ENCODE results near the gene GUCD1.

DNA sequence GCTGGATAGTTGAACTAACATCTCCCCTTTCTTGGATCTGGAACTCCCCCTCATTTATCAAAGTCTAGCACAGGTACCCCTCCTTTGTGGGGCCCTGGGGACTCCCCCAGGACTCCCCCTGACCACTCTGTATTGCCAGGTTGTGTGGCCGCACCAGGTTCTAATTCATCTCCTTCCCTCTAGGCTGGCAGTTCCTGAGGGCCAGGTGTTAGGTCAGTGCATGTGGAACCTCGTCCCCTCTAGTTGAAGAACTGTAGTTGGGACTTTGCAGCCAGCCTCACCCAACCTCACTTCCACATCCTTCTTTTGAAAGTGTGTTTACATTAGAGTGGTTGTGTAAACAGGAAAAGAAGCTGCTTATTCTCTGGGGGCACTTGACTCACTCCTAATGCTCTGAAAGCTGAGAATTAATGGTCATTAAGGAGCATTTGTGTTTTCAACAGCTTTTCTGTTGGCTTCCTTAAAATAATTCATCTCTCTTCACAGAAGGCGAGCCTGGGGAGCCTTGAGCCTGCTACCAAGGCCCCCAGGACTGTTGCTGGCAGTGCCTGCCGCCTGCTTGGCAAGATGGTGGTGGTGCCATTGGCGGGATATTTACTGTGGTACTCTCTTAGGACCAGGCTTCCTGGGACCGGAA is 48.0 kb downstream of the GUCD1 start:
- TF ChIP-seq, protein P1, sequence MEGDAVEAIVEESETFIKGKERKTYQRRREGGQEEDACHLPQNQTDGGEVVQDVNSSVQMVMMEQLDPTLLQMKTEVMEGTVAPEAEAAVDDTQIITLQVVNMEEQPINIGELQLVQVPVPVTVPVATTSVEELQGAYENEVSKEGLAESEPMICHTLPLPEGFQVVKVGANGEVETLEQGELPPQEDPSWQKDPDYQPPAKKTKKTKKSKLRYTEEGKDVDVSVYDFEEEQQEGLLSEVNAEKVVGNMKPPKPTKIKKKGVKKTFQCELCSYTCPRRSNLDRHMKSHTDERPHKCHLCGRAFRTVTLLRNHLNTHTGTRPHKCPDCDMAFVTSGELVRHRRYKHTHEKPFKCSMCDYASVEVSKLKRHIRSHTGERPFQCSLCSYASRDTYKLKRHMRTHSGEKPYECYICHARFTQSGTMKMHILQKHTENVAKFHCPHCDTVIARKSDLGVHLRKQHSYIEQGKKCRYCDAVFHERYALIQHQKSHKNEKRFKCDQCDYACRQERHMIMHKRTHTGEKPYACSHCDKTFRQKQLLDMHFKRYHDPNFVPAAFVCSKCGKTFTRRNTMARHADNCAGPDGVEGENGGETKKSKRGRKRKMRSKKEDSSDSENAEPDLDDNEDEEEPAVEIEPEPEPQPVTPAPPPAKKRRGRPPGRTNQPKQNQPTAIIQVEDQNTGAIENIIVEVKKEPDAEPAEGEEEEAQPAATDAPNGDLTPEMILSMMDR (conservative IDR thresholded peaks at IDR 0.05; ENCODE audit: low read depth, low read length), result no peak
- no peak for TF ChIP-seq EZH2 (IDR thresholded peaks at IDR 0.05; ENCODE audit: low read length, unreplicated experiment)

Measured in PC-3 (cell line).